GM13977 (cell line): ENCODE results near the gene DDX51.
"Not testable (repeated sequence)": the region's sequence is repeated elsewhere in the genome, so short reads cannot be mapped to it uniquely, and the experiment has no call there.

Experiments
- DNase-seq: peaks from one replicate; pipeline ENCODE4 v3.0.0; 2012; ENCODE audit warnings: low spot score
- CTCF ChIP-seq: IDR thresholded peaks from 2 replicates; pipeline ENCODE4 v1.5.1; 2012; ENCODE audit warnings: mild to moderate bottlenecking, control low read depth; ENCODE audit not compliant: insufficient read depth; ENCODE audit errors: extremely low read depth, missing control alignments
- in situ Hi-C: fragments of 300-500 bp; cut with MboI; formaldehyde crosslinking; loops from one replicate; pipeline ENCODE4 v1.12.0; 2022; ENCODE audit warnings: low sequenced_read_pairs, low pct_unique_long_range_greater_than_20kb, mixed read lengths, inconsistent platforms; ENCODE audit not compliant: unreplicated experiment

The DDX51 gene

DNA sequence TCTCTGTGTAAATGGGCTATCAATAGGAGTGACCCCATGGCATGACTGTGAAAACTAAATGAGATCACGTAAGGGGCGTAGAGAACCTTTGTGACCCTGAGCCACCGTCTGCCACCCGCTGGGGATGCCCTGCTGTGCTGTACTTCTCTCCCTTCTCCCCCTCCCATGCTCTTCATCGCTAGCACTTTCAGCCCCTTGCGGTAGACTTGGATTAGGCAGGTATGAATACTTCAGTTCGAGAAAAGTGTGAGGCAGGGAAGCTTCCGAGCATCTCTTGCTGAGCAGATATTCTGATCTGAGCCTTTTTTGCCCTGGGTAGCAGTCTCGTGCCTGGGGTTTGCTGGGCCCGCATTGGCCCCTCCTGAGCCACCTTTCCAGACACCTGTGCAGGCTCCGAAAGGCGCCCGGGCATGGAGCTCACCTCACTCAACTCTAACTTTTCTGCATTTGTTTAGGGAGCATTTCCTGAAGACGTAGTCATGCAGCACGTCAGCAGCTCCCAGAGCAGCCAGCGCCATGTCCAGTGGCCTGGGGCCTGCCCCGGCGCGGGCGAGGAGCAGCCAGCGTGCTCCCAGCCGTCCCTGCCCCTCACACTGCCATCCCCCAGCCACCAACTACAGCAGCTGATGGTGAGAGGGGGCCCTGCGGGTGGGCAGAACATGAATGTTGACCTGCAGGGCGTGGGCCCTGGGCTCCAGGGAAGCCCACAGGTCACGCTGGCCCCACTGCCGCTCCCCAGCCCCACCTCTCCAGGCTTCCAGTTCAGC lies 40.4 kb downstream of the DDX51 start:
- DNase-seq = no peak
- in situ Hi-C loops = no loop called here
- no peak for TF ChIP-seq CTCF

GRCh38 chr12:132103072-132103471 lies 41.0 kb downstream of the DDX51 start:
- DNase-seq, in situ Hi-C loops: not testable (repeated sequence)

DNA sequence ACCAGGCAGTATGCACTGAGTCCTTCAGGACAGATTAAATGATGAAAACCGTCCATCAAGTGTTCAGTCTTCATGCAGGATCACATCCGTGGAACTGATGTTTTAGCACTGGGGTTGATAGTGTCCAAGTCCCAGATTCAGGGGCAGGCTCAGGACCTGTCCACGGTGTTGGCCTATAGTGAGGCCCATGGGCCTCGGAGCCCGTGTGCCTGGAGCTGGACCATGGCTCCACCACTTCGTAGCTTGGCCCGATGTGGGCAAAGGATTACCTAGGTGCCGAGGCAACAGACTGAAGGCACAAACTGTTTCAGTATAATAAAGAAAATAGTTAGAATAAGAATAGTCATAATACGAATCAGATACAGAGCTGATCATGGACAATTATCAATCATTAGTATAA lies 41.8 kb downstream of the DDX51 start:
- DNase-seq = no peak
- in situ Hi-C loops = no loop called here
- no peak for TF ChIP-seq CTCF

DNA sequence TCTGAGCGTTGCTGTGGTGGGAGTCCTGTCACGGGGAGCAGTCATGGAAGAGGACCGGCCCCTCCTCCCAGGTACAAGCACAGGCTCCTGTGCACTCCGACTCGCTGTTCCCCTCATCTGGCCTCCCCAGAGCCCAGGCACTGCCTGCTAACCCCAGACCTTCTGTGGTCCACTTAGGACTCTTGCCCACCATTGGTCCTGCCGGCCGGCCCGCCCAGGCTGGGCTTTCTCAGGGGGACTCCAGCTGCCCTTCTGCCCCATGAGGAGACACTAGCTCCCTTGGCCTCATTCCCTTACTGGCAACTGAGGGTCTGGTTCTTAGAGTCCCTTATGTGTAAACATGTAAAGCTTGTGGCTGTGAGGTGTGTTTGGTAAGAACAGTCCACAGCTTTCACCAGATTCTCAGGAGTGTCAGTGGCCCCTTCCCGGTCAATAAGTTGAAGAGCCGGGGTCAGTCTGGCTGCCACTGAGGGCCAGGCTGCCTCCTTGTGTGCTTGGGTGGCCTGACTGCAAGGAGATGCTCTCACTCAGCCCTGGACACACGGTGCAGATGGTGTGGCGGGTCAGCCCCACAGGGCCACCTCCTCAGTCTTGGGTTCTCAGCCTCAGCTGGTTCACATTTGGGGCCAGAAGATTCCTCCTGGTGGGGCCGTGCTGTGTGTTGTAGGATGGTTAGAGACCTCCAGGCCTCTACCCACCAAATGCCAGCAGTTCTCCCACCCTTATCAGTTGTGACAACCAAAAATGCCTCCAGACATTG lies 43.6 kb downstream of the DDX51 start:
- in situ Hi-C loops = no loop called here
- no peak for DNase-seq
- no peak for TF ChIP-seq CTCF

- TF ChIP-seq CTCF = no peak
- DNase-seq = no peak
- in situ Hi-C loops = no loop called here
These were observed 44.4 kb downstream of the DDX51 start for GRCh38 chr12:132099739-132100138.

GRCh38 chr12:132095520-132096409 lies 48.4 kb downstream of the DDX51 start:
- in situ Hi-C loops = no loop called here

More at GRCh38 chr12:132095520-132096409, 48.4 kb downstream of the DDX51 start:
- DNase-seq = no peak
- no peak for TF ChIP-seq CTCF
